HCT116 (cell line): Measurements from ENCODE around the gene GSTM4. TPM values are rescaled to one million over a fixed set of nuclear protein-coding genes. Genes with fewer than 3 reads are reported as not detected.

Source experiments
- ATAC-seq: fragments of 200-7000 bp; cut with Tn5 transposase; 2 replicates; pipeline ENCODE4 v1.9.1; 2020; ENCODE audit warnings: mild to moderate bottlenecking, moderate library complexity
- BruUV-seq: library from RNA; stranded (reverse); fragments of 400-500 nt; replicated peaks from 2 replicates; lab custom pipeline; 2021; lab: Mats Ljungman, UMichigan
- CTCF ChIA-PET: fragments of 300-600 bp; sonication (Branson Sonifier 250); formaldehyde crosslinking; loops from one replicate; lab custom pipeline; 2021; ENCODE audit warnings: antibody characterized with exemption; lab: Charles Lee
- POLR2A ChIA-PET: fragments of 300-600, 350-600 bp; sonication (Branson Sonifier 250); formaldehyde crosslinking; loops from one replicate; lab custom pipeline; 2021; ENCODE audit warnings: antibody characterized with exemption; lab: Charles Lee
- RAD21 ChIA-PET, 2 experiments: fragments of 300-600 bp; sonication (Branson Sonifier 250); formaldehyde crosslinking; loops; one replicate each; lab custom pipeline; 2023; ENCODE audit warnings: low total read pairs in 2 of 2; ENCODE audit not compliant: uncharacterized antibody in 2 of 2, unreplicated experiment in 2 of 2, low non-redundant PET in 1 of 2; lab: Charles Lee
- DNase-seq: peaks from one replicate; pipeline ENCODE4 v3.0.0-alpha.2; 2010; ENCODE audit warnings: low read depth, low spot score
- H2AFZ ChIP-seq: fragments of 200-600 bp; shearing (Covaris generic), sonication (generic); 2 replicates; pipeline ENCODE4 v1.6.1; 2017; ENCODE audit warnings: low read depth, mixed run types, mixed read lengths, antibody characterized with exemption, low read length; ENCODE audit not compliant: poor library complexity, severe bottlenecking
- H3K27ac ChIP-seq: 2 replicates; pipeline ENCODE4 v1.5.1; 2012; ENCODE audit warnings: low read depth, low read length
- H3K27me3 ChIP-seq: fragments of 200-600 bp; sonication (generic); 2 replicates; pipeline ENCODE4 v1.6.1; 2016; ENCODE audit warnings: mixed run types, low read length, mixed read lengths; ENCODE audit not compliant: insufficient read depth
- H3K36me3 ChIP-seq, 2 experiments: fragments of 200-500 bp in 1 of 2; fragments of 200-600 bp in 1 of 2; sonication (Bioruptor generic) in 1 of 2; sonication (generic) in 1 of 2; 2 replicates each; pipeline versions ENCODE4 v1.5.1 to v1.6.1; 2014 to 2016; ENCODE audit warnings: low read length in 2 of 2, inconsistent platforms in 1 of 2, mixed read lengths in 1 of 2, mixed run types in 1 of 2; ENCODE audit not compliant: insufficient read depth in 2 of 2, control insufficient read depth in 1 of 2
- H3K4me1 ChIP-seq, 2 experiments: fragments of 200-600 bp in 1 of 2; sonication (generic) in 1 of 2; 2 replicates each; pipeline versions ENCODE4 v1.5.1 to v1.6.1; 2012 to 2017; ENCODE audit warnings: low read length in 2 of 2, inconsistent platforms in 1 of 2, mild to moderate bottlenecking in 1 of 2, mixed read lengths in 1 of 2, mixed run types in 1 of 2, moderate library complexity in 1 of 2; ENCODE audit not compliant: insufficient read depth in 2 of 2, control insufficient read depth in 1 of 2
- H3K4me2 ChIP-seq: fragments of 200-600 bp; sonication (generic); 2 replicates; pipeline ENCODE4 v1.6.1; 2017; ENCODE audit warnings: mixed run types, low read length, mixed read lengths
- H3K4me3 ChIP-seq, 2 experiments: fragments of 200-600 bp in 1 of 2; sonication (generic) in 1 of 2; replicated peaks in 1 of 2; 2 replicates each; pipeline ENCODE4 v1.5.1; 2011 to 2016; ENCODE audit warnings: low read length in 2 of 2, control low read depth in 1 of 2, low read depth in 1 of 2, mild to moderate bottlenecking in 1 of 2, mixed read lengths in 1 of 2, mixed run types in 1 of 2
- H3K79me2 ChIP-seq: fragments of 200-600 bp; sonication (generic); 2 replicates; pipeline ENCODE4 v1.6.1; 2017; ENCODE audit warnings: mild to moderate bottlenecking, mixed run types, low read length, moderate library complexity, mixed read lengths; ENCODE audit not compliant: insufficient read depth
- H3K9ac ChIP-seq: fragments of 200-600 bp; sonication (generic); 2 replicates; pipeline ENCODE4 v1.6.1; 2016; ENCODE audit warnings: low read length, mixed read lengths
- H3K9me2 ChIP-seq: fragments of 200-600 bp; sonication (generic), shearing (Covaris generic); 2 replicates; pipeline ENCODE4 v1.6.1; 2017; ENCODE audit warnings: mixed run types, mild to moderate bottlenecking, moderate library complexity; ENCODE audit not compliant: insufficient read depth
- H3K9me3 ChIP-seq, 2 experiments: fragments of 200-500 bp in 1 of 2; fragments of 200-600 bp in 1 of 2; sonication (Bioruptor generic) in 1 of 2; sonication (generic) in 1 of 2; 2 replicates each; pipeline ENCODE4 v1.6.1; 2014 to 2017; ENCODE audit warnings: low read length in 2 of 2, mixed read lengths in 2 of 2, inconsistent platforms in 1 of 2, low read depth in 1 of 2, mild to moderate bottlenecking in 1 of 2, mixed run types in 1 of 2, moderate library complexity in 1 of 2; ENCODE audit not compliant: control insufficient read depth in 1 of 2, insufficient read depth in 1 of 2
- H4K20me1 ChIP-seq: fragments of 200-600 bp; sonication (generic), shearing (Covaris generic); 2 replicates; pipeline ENCODE4 v1.6.1; 2017; ENCODE audit warnings: mixed run types, mild to moderate bottlenecking, moderate library complexity; ENCODE audit not compliant: insufficient read depth
- CBX3 ChIP-seq: IDR thresholded peaks from 2 replicates; pipeline ENCODE4 v1.6.1; 2012; ENCODE audit warnings: low read depth
- CEBPB ChIP-seq: IDR thresholded peaks from 2 replicates; pipeline ENCODE4 v1.6.1; 2012; ENCODE audit warnings: low read depth
- CTCF ChIP-seq, 3 experiments: fragments of 200-600 bp in 1 of 3; sonication (generic) in 1 of 3; IDR thresholded peaks in 2 of 3; conservative IDR thresholded peaks in 1 of 3; 2 replicates each; pipeline ENCODE4 v1.5.1; 2012 to 2017; ENCODE audit warnings: low read depth in 2 of 3, low read length in 2 of 3, antibody characterized with exemption in 1 of 3, borderline replicate concordance in 1 of 3, control low read depth in 1 of 3, mild to moderate bottlenecking in 1 of 3, mixed read lengths in 1 of 3, mixed run types in 1 of 3, moderate library complexity in 1 of 3; ENCODE audit not compliant: insufficient read depth in 1 of 3
- EGR1 ChIP-seq: IDR thresholded peaks from 2 replicates; pipeline ENCODE4 v1.6.1; 2012; ENCODE audit warnings: low read depth
- ELF1 ChIP-seq: IDR thresholded peaks from 2 replicates; pipeline ENCODE4 v1.6.1; 2012; ENCODE audit warnings: low read depth, borderline replicate concordance
- EZH2 ChIP-seq: fragments of 200-600 bp; sonication (generic); IDR thresholded peaks from 2 replicates; pipeline ENCODE4 v1.6.1; 2017; ENCODE audit warnings: antibody characterized with exemption, mixed run types
- FOSL1 ChIP-seq: IDR thresholded peaks from 2 replicates; pipeline ENCODE4 v1.6.1; 2012; ENCODE audit warnings: low read depth
- POLR2A ChIP-seq: IDR thresholded peaks from 2 replicates; pipeline ENCODE4 v1.7.0; 2011; ENCODE audit warnings: borderline replicate concordance; ENCODE audit not compliant: insufficient read depth, insufficient read length; ENCODE audit errors: extremely low read depth
- POLR2AphosphoS5 ChIP-seq: IDR thresholded peaks from 2 replicates; pipeline ENCODE4 v1.6.1; 2011; ENCODE audit warnings: mild to moderate bottlenecking, low read depth, low read length, moderate library complexity
- REST ChIP-seq: IDR thresholded peaks from 2 replicates; pipeline ENCODE4 v1.6.1; 2012; ENCODE audit warnings: low read depth
- SP1 ChIP-seq: IDR thresholded peaks from 2 replicates; pipeline ENCODE4 v1.6.1; 2012; ENCODE audit warnings: low read depth
- SRF ChIP-seq: IDR thresholded peaks from 2 replicates; pipeline ENCODE4 v1.6.1; 2012; ENCODE audit warnings: low read depth
- TCF7L2 ChIP-seq: IDR thresholded peaks from 2 replicates; pipeline ENCODE4 v1.7.0; 2011; ENCODE audit warnings: borderline replicate concordance, inconsistent platforms; ENCODE audit not compliant: insufficient read depth, insufficient read length; ENCODE audit errors: extremely low read depth
- YY1 ChIP-seq: IDR thresholded peaks from 2 replicates; pipeline ENCODE4 v1.6.1; 2011; ENCODE audit warnings: low read length, low read depth, moderate library complexity, mild to moderate bottlenecking; ENCODE audit not compliant: insufficient replicate concordance; ENCODE audit errors: extremely low read depth
- ZNF274 ChIP-seq: fragments of 200-500 bp; sonication (Bioruptor generic); IDR thresholded peaks from 2 replicates; pipeline ENCODE4 v1.6.1; 2014; ENCODE audit warnings: mild to moderate bottlenecking, low read depth, low read length, inconsistent platforms
- intact Hi-C: fragments of 100-400 bp; cut with micrococcal nuclease; formaldehyde crosslinking; loops from 2 replicates; pipeline ENCODE4 v1.10.0; 2022
- total RNA-seq: library from RNA; stranded (reverse); gene quantifications from one replicate; pipeline ENCODE4 v1.2.1, GENCODE V29; 2021; ENCODE audit not compliant: unreplicated experiment
- TF ChIP-seq, protein P1 (sequence below): IDR thresholded peaks from 2 replicates; pipeline ENCODE4 v1.6.1; 2011; ENCODE audit warnings: mild to moderate bottlenecking, low read length, moderate library complexity; ENCODE audit not compliant: insufficient replicate concordance; ENCODE audit errors: extremely low read depth
- TF ChIP-seq, protein P2 (sequence below): IDR thresholded peaks from 2 replicates; pipeline ENCODE4 v1.6.1; 2012

The GSTM4 gene
- total RNA-seq, 1 experiment from 2014 or later = 15.9 TPM

DNA sequence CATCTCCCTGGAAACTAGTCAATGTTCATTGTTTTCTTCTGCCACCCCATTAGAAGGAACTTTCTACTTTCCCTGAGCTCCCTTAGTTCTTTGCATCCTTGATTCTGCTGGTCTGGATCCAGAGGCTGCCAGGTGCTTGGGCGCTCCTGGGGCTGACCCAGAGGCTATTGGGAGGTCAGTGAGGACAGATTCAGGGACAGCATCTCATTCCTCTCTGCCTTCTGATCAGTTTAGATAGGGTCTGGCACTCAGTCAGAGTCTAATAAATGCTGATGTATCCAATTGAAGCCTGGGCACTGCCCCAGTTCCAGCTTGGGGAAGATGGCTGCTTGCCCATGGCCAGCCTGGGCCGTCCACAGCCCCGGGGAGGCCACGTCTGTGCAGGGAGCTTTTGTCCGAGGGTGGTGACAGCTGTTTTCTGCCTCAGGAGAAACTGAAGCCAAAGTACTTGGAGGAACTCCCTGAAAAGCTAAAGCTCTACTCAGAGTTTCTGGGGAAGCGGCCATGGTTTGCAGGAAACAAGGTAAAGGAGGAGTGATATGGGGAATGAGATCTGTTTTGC lies 34.0 kb downstream of the GSTM4 start:
- no peaks in the 10 kb centered on the region for H3K79me2 ChIP-seq
- H3K27me3 ChIP-seq = no peaks in the 10 kb centered on the region
- no TSS peak for BruUV-seq
- H3K9me2 ChIP-seq = no peaks in the 10 kb centered on the region
- no peak overlapping the region for H3K4me2 ChIP-seq
- H3K9me3 ChIP-seq = no peaks in the 10 kb centered on the region
- no peaks in the 10 kb centered on the region for H3K36me3 ChIP-seq
- H3K4me3 ChIP-seq = no peak overlapping the region
- intact Hi-C loops = no loop called here
- POLR2A ChIA-PET = no interaction called here
- H3K27ac ChIP-seq = no peak overlapping the region
- RAD21 ChIA-PET = no interaction called here
- no peaks in the 10 kb centered on the region for H4K20me1 ChIP-seq
- CTCF ChIA-PET = no interaction called here
- ATAC-seq = no peak
- no peak for DNase-seq
- TF ChIP-seq TCF7L2 = no peak
- TF ChIP-seq EZH2 = no peak
- no peak for TF ChIP-seq CEBPB
- TF ChIP-seq SRF = no peak
- TF ChIP-seq POLR2A = no peak
- no peak for TF ChIP-seq CBX3
- TF ChIP-seq YY1 = no peak
- TF ChIP-seq FOSL1 = no peak
- no peak for TF ChIP-seq EGR1
- no peak for TF ChIP-seq POLR2AphosphoS5
- no peak for TF ChIP-seq SP1
- TF ChIP-seq CTCF (IDR thresholded peaks at IDR 0.05 in 2 of 3, conservative IDR thresholded peaks at IDR 0.05 in 1 of 3; ENCODE audit: borderline replicate concordance in 1 of 3, insufficient read depth in 1 of 3, low read depth in 2 of 3, low read length in 2 of 3) = no peak
- no peak for TF ChIP-seq ZNF274
- TF ChIP-seq, protein P1, sequence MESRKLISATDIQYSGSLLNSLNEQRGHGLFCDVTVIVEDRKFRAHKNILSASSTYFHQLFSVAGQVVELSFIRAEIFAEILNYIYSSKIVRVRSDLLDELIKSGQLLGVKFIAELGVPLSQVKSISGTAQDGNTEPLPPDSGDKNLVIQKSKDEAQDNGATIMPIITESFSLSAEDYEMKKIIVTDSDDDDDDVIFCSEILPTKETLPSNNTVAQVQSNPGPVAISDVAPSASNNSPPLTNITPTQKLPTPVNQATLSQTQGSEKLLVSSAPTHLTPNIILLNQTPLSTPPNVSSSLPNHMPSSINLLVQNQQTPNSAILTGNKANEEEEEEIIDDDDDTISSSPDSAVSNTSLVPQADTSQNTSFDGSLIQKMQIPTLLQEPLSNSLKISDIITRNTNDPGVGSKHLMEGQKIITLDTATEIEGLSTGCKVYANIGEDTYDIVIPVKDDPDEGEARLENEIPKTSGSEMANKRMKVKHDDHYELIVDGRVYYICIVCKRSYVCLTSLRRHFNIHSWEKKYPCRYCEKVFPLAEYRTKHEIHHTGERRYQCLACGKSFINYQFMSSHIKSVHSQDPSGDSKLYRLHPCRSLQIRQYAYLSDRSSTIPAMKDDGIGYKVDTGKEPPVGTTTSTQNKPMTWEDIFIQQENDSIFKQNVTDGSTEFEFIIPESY = no peak
- TF ChIP-seq ELF1 = no peak
- TF ChIP-seq, protein P2, sequence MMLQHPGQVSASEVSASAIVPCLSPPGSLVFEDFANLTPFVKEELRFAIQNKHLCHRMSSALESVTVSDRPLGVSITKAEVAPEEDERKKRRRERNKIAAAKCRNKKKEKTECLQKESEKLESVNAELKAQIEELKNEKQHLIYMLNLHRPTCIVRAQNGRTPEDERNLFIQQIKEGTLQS = no peak
- no peak for TF ChIP-seq REST
- H2AFZ ChIP-seq = no peak overlapping the region
- no peaks in the 10 kb centered on the region for H3K4me1 ChIP-seq
- H3K9ac ChIP-seq = no peak overlapping the region
